Astrocyte of the spinal cord (primary cell): ENCODE measurements around the gene SLF2.

Experiments
- DNase-seq: peaks from one replicate; pipeline ENCODE4 v3.0.0; 2011; ENCODE audit warnings: low read depth, low spot score
- H3K4me3 ChIP-seq: 2 replicates; pipeline ENCODE4 v1.5.1; 2011; ENCODE audit warnings: low read depth, mild to moderate bottlenecking, low read length, moderate library complexity
- in situ Hi-C: cut with HindIII; loops from 2 replicates; pipeline ENCODE4 v1.10.0; 2017; ENCODE audit warnings: low sequenced_read_pairs
- TF ChIP-seq, protein P1 (sequence below): IDR thresholded peaks from 2 replicates; pipeline ENCODE4 v1.5.1; 2012; ENCODE audit warnings: low read depth, mild to moderate bottlenecking, low read length, inconsistent platforms

The SLF2 gene

DNA sequence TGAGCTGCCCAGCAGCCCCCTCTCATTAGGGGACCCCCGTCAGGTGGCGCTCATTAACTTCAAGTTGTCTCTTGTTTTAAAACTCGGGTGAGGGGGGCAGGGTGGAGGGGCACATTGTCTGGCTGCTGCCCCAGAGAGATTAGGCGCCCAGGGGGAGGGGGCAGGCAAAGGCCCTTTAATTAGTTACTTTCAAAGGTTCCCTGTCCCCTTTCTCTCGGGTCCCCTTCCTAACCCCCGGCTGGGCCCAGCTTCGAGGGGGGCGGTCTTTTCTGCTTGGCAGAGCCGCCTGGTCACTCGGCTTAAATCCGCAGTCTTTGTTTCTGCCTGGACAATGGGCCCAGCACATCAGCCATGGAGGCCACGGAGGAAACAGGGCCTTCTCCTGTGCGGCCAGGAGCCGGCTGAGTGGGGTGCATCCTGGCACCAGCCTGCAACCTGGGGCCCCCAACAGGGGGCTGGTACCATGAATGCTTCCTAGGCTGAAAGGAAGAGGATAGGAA lies 38.9 kb upstream of the SLF2 start:
- no peak for DNase-seq
- TF ChIP-seq, protein P1, sequence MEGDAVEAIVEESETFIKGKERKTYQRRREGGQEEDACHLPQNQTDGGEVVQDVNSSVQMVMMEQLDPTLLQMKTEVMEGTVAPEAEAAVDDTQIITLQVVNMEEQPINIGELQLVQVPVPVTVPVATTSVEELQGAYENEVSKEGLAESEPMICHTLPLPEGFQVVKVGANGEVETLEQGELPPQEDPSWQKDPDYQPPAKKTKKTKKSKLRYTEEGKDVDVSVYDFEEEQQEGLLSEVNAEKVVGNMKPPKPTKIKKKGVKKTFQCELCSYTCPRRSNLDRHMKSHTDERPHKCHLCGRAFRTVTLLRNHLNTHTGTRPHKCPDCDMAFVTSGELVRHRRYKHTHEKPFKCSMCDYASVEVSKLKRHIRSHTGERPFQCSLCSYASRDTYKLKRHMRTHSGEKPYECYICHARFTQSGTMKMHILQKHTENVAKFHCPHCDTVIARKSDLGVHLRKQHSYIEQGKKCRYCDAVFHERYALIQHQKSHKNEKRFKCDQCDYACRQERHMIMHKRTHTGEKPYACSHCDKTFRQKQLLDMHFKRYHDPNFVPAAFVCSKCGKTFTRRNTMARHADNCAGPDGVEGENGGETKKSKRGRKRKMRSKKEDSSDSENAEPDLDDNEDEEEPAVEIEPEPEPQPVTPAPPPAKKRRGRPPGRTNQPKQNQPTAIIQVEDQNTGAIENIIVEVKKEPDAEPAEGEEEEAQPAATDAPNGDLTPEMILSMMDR, result no peak
- in situ Hi-C loops, result no loop called here
- H3K4me3 ChIP-seq, result no peak overlapping the region

DNA sequence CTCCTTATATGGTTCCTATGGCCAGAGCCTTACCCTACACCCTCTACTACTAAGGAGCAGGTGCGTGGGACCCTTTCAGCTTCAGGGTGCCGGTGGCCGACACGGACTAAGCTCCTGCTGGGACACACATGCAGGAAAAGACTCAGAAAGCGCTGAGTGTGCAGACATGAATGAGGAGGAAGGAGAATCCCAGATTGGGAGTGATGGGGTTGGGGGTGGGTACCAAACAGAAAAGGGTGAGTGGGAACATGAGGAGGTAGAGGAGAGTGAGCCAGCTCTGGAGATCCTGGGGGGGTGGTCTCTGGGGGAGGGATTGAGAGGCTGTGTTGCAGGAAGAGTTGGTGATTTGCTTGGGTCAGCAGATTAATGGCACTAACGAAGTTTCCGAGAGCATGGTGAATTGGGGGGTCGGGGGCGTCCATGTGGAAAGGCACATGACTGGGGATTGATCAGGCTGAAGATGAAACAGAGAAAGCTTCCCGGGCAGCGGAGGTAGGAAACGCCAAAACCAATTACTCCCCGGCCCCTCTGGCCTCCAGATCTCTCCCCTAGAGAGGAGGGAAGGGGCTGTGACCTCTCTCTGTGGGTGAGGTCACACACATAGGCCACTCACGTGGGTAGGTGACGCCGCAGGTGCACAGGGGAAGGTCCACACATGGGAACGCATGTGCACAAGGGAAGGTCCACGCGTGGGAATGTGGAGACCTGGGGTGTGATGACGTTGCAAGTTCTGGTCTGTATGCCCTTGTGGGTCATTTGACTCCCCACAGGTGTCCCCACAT lies 37.9 kb upstream of the SLF2 start:
- H3K4me3 ChIP-seq, result no peak overlapping the region
- TF ChIP-seq, protein P1, result no peak
- in situ Hi-C loops, result no loop called here
- DNase-seq, result no peak

DNA sequence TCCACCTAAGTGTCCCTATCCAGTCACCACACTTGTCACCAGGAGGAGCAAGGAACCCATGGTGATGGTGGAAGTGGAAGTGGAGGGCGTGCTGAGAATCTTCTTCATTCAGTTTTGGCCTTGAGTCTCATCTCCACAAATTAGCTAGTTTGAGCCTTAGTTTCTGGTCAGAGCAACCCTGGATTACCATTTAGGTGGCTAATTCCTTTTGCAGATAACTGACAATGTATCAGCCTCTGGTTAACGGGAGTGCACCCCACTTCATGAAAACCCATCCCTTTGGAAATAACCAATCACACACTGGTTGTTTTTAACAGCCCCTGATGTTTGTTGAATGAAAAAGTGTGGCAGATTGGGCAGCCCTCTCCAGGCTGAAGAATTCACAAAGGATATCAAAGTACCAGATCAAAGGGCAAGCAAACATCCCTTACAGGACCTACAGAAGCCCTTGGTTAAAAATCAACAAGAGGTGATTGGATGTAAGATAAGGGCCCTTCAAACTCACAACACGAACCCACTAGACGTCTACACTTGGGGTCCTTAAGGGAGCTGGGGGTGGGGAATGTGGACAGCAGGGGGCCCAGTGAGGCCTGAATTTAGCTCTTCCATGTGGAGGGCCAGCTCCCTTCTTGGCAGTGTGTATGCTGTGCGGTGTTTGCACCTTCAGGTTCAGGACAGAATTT lies 37.1 kb upstream of the SLF2 start:
- TF ChIP-seq, protein P1, result no peak
- in situ Hi-C loops, result no loop called here
- no peak overlapping the region for H3K4me3 ChIP-seq
- no peak for DNase-seq

DNA sequence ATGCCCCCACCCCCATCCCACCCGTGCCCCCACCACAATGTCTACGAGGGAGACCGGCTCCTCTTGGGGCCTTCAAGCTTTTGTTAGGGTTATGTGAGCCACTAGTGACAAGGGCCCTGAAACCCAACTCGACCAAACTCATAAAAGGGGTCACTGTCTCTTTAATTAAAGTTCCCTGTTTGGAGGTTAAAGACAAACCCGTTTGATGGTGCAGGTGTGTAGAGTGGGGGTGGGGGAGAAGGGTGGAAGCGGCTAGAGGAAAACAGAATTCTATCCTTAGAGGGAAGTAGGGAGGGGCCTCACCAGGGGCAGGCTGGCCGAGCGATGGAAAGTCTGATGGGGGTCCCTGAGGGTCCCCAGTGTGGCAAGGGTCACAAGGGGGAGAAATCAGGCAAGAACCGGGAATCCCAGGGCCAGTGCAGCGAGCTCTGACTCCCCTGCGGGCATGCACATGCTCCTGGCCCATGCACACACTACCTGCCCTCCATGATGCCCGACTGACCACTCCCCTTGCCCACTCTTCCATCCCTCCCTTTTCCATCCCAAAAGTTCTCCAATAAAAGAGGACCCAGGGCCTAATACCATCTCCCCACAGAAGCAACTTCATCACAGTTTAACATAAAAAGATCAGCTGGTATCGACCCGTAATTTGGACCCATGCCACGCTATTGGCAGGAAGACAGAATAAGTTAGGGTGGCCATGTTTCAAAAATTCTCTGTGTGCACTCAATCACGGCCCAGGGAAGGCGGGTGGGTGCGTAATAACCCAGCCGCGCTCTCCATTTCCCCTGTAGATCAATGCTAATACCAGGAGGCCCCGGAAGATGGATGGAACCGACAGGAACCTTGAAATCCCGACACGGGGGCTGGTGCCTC lies 35.9 kb upstream of the SLF2 start:
- TF ChIP-seq, protein P1, result no peak
- H3K4me3 ChIP-seq, result no peak overlapping the region
- in situ Hi-C loops, result no loop called here
- DNase-seq, result no peak

DNA sequence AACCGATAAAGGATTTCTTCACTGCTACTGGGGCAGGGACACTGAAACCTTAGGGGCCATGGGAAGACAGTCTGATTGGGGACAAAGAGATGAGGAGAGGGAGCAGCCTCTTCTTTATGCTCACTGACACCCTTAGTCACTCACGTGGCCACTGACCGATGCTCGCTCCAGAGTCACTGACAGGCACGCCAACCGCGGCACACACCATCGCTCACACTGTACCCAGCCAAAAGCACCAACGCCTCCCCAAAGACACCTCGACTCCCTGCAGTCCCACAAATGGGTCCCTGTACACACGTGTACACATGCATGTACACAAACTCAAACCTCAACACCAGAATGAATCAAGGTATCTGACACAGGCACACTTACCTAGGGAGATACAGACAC lies 35.3 kb upstream of the SLF2 start:
- no peak for DNase-seq
- TF ChIP-seq, protein P1, result no peak
- H3K4me3 ChIP-seq, result no peak overlapping the region
- in situ Hi-C loops, result no loop called here

DNA sequence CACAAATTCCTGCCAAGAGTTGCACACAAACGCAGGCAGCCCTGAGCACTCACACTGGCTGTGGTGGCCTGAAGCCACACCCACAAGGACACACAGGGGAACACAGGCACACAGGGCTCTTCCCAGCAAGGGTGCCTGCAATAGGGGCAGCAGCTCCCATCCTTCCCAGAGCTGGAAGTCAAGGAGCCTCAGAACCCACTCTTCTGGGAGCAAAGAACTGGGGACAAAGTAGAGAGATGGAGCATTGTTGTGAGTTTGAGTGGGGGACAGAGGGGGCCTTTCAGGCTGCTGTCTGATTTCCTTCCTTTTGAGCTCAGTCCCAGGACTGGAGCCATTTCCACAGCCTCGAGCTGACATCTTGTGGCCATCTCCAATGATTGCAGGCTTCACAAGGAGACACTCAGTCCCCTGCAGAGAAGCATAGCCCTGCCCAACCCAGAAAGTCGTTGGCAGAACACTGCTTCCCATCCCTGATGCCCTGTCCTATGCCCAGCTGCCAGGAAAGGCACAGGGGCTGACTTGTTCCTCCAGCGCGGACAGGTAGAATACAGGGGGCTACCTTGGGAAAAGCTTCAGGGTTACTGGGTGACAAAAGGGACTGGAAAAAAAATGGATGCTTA lies 34.4 kb upstream of the SLF2 start:
- in situ Hi-C loops, result no loop called here
- peak; percentile 77 for DNase-seq
- no peak overlapping the region for H3K4me3 ChIP-seq
- TF ChIP-seq, protein P1, result peak; percentile 82
